HG03025 (cell line): ENCODE data around the gene WFS1.

Experiments used
- ATAC-seq: cut with Tn5 transposase; IDR thresholded peaks from one replicate; pipeline ENCODE4 v1.9.1; 2021; ENCODE audit warnings: mild to moderate bottlenecking, moderate library complexity; ENCODE audit not compliant: unreplicated experiment, low FRiP score

Gene WFS1

DNA sequence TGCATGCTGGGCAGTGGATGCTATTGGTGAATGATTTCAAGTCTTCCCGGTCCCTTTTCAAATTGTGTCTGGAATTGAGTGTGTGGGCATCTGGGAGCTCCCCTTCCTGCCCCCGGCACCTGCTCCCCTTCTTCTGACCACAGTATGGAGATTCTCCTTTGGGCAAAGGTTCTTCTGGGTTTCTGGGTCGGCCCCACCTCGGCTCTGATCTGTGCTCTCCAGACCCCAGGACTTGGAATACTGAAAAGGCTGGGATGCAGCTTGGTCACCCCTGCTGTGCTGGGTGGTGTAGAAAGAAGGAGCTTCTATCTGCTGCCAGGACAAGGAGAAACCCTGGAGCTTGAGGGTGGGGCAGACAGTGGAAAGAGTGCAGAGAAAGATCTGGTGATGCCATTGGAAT is 78.8 kb downstream of the WFS1 start:
- ATAC-seq = no peak

DNA sequence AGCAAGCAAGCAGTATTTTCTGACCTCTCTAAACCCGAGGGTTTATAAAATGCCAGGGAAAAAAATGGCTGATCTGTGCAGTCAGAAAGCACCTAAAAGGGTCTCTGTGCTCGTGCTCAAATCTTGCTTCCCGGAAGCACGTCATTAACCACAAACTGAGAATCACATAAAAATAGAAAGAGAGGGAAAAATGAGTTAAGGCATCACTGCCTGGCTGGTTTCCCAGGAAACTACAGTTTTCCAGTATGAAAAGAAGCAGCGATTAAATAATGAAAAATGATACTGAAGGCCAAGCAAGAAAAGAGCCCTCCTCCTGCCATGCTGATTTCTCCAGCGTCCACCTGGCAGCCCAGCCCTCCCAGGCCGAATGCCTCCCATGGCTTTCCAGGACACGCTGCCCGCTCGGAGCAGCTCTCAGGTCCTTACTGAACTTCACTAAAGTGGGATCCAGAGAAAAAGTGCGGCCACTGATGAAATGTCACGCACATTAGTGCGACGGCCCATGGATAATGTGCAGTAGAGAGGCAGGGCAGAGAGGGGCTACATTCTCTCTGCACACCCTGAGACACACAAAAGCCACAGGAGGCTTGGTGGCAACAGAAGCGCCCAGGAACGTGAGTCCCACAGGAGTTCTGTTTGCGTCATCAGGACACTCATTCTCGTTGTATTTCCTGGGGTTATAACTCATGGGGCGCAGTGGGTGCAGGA is 80.4 kb downstream of the WFS1 start:
- ATAC-seq = no peak

DNA sequence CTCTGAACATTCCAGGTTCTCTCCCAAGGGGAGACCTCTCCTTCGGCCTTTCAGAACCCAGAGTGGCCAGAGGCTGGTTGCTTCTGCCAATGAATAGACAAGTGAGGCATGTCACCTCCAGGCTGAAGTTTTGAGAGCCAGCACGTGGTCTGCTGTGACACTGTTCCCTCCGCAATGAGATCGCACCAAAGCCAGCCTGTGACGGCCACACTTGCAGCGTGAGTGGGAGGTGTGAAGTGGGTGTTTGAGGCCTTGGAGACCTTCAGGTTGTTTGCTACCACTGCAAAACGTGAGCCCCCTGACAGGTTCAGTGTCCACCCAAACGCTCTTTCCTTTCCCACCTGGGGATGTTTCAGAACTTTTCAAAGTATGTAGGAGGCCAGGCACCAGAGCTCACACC is 81.0 kb downstream of the WFS1 start:
- ATAC-seq = no peak

DNA sequence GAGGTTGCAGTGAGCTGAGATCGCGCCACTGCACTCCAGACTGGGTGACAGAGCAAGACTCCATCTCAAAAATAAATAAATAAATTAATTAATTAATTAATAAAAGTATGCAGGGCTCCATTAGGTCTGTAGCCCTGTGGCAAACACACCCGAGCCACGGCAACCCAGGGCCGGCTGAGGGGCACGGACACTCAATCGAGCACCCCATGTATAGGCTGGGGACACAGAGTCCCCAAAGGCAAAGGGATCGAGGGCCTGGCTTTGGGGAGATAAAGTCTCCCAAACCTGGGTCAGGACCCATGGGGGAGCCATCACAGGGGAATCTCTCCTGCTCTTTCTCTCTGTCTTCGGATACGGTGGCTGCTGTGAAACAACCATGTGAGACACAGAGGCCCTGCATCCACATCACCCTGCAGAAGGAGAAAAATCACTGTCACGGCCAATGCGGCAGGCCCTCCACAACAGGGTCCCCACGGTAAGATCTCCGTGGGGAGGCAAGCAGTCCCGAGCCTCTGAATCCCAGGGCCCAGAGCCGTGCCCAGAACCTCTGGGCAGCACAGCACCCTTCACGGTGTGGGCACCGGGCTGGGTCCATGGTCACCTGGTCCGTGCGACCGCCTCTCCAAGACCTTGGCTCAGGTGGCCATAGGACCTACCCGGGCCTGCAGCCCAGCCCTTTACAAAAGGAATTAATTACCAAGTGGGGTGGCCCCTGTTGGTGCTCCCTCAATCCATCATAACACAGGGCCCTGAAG is 81.8 kb downstream of the WFS1 start:
- ATAC-seq = no peak

DNA sequence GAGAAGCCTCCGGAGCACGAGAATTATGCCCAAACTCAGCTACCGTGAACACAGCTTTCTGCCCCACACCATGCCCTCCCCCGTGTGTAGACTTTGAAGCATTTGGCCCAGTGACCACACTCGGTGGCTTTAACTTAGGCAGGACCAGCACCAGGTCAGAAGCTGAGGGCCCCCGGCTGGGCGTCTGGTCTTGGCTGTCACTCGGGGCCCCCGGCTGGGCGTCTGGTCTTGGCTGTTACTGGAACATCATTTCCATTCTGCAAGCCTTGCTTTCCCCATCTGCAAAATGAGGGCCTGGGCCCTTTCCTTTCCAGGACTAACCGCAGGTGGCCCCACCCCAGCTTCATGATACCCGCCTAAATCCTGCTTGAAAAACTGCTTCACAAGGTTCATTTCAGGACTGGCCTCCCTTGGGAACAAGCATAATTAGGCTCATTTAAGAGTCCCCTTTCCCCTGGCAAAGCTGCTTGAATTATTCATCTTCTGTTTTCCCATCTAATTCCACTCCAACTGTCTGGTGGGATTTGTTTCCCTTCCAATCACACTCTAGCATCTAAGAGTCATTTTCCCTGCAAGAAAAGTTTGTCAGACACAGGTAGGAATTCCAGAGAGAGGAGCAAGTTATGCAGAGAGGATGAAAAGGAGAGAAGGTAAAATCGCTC is 82.5 kb downstream of the WFS1 start:
- no peak for ATAC-seq
